ENCODE measurements around the gene RERE.

RERE gene

GRCh38 chr1:8303141-8303540 lies 514.3 kb downstream of the RERE start:
- H3K4me3 ChIP-seq (ENCODE audit: low read depth, low read length) = no peak overlapping the region
- no peak for DNase-seq (ENCODE audit: low read depth)
- TF ChIP-seq, protein P1, sequence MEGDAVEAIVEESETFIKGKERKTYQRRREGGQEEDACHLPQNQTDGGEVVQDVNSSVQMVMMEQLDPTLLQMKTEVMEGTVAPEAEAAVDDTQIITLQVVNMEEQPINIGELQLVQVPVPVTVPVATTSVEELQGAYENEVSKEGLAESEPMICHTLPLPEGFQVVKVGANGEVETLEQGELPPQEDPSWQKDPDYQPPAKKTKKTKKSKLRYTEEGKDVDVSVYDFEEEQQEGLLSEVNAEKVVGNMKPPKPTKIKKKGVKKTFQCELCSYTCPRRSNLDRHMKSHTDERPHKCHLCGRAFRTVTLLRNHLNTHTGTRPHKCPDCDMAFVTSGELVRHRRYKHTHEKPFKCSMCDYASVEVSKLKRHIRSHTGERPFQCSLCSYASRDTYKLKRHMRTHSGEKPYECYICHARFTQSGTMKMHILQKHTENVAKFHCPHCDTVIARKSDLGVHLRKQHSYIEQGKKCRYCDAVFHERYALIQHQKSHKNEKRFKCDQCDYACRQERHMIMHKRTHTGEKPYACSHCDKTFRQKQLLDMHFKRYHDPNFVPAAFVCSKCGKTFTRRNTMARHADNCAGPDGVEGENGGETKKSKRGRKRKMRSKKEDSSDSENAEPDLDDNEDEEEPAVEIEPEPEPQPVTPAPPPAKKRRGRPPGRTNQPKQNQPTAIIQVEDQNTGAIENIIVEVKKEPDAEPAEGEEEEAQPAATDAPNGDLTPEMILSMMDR (IDR thresholded peaks at IDR 0.05; ENCODE audit: insufficient read depth, low read depth, low read length, missing control alignments) = no peak
